ENCODE results near the gene CNTN2.

Gene CNTN2

GRCh38 chr1:205030241-205030640, 12.8 kb upstream of the CNTN2 start:
- no peak for TF ChIP-seq CTCF (conservative IDR thresholded peaks at IDR 0.05; ENCODE audit: low read length)
- DNase-seq (ENCODE audit: low read depth), result no peak
- H3K4me3 ChIP-seq (ENCODE audit: low read length), result no peak overlapping the region

- TF ChIP-seq CTCF (conservative IDR thresholded peaks at IDR 0.05; ENCODE audit: low read length), result no peak
- DNase-seq (ENCODE audit: low read depth), result no peak
- no peak overlapping the region for H3K4me3 ChIP-seq (ENCODE audit: low read length)
Measured at GRCh38 chr1:205030896-205031295, 12.1 kb upstream of the CNTN2 start.

- H3K4me3 ChIP-seq (ENCODE audit: low read length), result no peak overlapping the region
- no peak for DNase-seq (ENCODE audit: low read depth)
- TF ChIP-seq CTCF (conservative IDR thresholded peaks at IDR 0.05; ENCODE audit: low read length), result no peak
Measured at GRCh38 chr1:205032508-205032907, 10.5 kb upstream of the CNTN2 start.

GRCh38 chr1:205037539-205037938, 5.5 kb upstream of the CNTN2 start:
- no peak for TF ChIP-seq CTCF (conservative IDR thresholded peaks at IDR 0.05; ENCODE audit: low read length)
- H3K4me3 ChIP-seq (ENCODE audit: low read length), result no peak overlapping the region
- DNase-seq (ENCODE audit: low read depth), result no peak

GRCh38 chr1:205038132-205038786, 4.8 kb upstream of the CNTN2 start:
- TF ChIP-seq CTCF (conservative IDR thresholded peaks at IDR 0.05; ENCODE audit: low read length), result no peak
- no peak for DNase-seq (ENCODE audit: low read depth)
- H3K4me3 ChIP-seq (ENCODE audit: low read length), result no peak overlapping the region

- DNase-seq (ENCODE audit: low read depth), result no peak
- no peak for TF ChIP-seq CTCF (conservative IDR thresholded peaks at IDR 0.05; ENCODE audit: low read length)
- no peak overlapping the region for H3K4me3 ChIP-seq (ENCODE audit: low read length)
Measured at GRCh38 chr1:205041001-205041715, 1.9 kb upstream of the CNTN2 start.

Data from AG10803 (cell line).